NCI-H1930 (cell line): ENCODE results near the gene ORMDL2.

ENCODE experiments used
- DNase-seq, 2 experiments: peaks; one replicate each; lab custom pipeline; 2025; lab: John Stamatoyannopoulos, UW

Gene ORMDL2, protein sequence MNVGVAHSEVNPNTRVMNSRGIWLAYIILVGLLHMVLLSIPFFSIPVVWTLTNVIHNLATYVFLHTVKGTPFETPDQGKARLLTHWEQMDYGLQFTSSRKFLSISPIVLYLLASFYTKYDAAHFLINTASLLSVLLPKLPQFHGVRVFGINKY

DNA sequence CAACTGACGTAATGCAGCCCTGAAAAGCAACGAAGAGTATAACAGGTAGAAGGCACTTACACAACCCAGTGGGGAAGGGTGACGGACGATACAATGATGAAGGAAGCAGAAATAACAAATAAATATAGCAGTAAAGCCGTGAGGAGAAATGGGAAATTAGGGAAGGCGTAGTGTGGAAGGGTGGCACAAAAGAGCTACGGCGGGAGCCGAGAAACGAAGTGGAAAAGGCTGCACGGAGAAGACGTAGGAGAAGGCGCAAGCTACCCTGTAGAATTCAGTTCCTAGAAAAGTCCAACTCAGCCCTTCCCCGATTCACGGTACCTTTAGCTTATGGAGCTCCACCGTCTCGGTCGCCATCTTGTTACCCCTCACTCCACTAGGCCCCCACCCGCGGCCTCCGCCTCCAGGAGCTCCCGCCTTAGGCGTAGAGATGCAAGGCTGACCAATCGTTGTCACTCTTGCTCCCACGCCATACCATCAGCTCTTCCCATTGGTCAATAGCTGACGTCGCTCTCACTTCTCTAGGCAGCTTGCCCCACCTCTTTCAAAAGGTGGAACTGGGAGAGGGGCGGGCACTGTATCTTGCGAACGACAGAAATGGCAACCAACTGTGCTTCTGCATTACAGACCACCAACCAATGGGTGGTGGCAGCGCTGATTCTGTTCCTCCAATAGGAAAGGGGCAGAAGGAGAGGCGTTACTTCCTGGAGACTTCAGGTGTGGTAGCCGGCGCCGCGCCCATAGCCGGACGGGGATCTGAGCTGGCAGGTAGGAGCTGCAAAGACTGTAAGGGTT lies at the start of gene ORMDL2, which contains the start of gene SARNP:
TSS of gene ORMDL2 (plus strand) at position 697 of the 795 bp plus-strand sequence. CDS start 959 bp downstream, outside the sequence.
TSS of gene SARNP (minus strand) at position 380 of the 795 bp plus-strand sequence. CDS start at position 357, 23 bp downstream.
- DNase-seq = peak; percentile 99

DNA sequence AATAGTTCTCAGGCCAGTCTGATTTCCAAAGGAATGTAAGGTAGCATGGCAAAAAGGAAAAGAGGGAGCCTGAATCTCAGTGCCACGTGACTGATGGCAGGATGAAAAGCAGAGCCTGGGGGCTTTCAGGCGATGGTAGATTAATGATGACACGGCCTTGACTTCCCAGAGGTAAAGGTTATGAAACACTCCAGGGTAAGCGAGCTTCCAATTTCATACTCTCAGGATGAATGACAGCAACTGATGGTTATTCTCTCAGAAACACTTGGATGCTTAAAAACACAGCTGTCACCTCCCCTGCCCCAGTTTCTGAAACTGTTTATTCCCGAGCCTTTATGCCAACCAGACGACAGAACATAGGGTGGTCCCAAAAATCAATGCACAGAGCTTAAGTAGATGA lies 46.1 kb upstream of the ORMDL2 start:
- DNase-seq = no peak

DNA sequence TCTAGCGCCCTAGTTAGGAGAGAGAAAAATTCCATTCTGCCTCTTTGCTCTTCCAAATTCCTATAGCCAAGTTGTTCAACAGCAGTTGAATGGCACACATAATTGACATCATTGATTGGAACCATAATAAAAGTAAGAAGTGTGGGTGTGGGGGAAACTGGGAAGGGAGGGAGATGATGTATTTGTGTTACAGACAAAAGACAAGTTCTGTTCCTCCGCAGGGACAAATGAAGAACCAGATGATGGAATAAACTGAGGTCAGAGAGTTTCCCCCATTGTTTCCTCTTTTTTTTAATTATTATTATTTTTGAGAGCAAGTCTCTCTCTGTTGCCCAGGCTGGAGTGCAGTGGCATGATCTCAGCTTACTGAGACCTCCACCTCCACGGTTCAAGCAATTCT lies 40.0 kb upstream of the ORMDL2 start:
- no peak for DNase-seq

DNA sequence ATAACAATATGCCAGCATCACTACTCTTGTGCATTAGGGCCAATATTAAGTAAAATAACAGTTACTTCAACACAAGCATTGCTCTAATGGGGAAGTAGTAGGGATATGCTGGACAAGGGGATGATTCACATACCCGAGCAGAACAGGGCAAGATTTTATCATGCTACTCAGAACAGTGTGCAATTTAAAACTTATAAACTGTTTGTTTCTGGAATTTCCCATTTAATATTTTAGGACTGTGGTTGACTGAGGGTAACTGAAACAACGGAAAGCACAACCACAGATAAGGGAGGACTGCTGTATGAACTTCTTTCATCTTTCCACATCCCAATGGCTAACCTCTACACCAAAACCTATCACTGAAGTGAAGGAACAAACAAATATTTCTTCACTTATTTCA lies 37.2 kb upstream of the ORMDL2 start:
- DNase-seq = no peak

DNA sequence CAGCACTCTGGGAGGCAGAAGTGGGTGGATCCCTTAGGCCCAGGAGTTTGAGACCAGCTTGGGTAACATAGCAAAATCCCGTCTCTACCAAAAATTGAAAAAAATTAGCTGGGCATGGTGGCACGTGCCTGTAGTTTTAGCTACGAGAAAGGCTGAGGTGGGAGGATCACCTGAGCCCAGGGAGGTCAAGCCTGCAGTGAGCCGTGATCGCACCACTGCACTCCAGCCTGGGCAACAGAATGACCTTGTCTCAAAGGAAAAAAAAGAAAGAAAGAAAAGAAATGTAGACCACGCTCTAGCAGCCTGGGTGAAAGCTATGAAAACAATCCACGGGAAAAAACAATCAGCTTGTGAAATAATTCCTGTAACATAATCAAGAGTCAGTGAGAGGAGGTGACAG lies 29.3 kb upstream of the ORMDL2 start:
- no peak for DNase-seq

DNA sequence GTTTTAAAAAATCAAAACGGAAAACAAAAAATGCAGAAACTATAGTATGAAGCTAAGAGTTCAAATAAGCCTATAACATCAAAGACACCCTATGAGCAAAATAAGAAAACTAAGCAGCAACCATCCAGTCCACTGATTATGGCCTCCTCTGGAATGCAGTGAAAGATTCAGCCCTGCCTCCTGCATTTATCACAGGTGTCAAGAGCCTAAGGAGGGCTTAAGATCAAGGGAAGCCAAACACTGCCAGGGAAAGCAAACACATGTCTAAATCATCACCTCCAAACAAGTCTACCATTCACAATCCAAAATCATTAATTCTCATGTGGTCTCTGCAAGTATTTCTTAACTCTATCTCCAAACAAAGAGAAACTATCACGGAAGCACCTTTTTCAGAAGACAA lies 28.7 kb upstream of the ORMDL2 start:
- DNase-seq = no peak

DNA sequence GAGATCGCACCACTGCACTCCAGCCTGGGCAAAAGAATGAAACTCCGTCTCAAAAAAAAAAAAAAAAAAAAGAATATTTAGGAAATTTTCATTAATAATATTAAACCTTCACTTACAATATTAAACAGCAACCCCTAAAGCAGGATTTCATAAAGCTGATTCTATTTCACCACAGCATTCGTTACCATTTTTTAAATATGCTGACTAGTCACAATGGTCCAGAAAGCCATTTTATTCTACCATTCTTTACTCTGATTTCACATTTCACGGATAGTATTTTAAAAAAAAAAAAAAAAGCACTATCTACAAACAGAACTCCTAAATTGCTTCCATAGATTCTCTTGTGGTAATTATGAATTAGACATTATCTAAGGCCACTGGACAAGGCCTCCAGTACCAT lies 27.9 kb upstream of the ORMDL2 start:
- no peak for DNase-seq

DNA sequence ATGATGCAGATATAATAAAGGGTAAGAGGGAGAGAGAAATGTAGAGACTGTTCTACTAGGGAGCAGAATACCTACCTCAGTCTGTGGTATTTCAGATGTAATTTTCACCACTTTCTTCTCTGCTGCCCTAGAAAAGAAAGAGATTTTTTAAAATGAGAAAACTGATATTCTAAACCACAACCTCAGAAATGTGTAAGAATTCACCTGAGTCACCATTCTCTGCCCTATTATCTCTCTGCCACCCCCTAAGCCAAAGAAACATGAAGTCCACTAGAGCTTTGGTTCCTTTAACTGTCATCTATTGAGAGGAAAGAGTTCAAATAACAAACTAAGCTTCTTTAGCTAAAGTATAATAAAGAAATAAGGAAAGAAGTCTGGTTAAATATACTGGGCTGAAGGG lies 21.9 kb upstream of the ORMDL2 start:
- no peak for DNase-seq

DNA sequence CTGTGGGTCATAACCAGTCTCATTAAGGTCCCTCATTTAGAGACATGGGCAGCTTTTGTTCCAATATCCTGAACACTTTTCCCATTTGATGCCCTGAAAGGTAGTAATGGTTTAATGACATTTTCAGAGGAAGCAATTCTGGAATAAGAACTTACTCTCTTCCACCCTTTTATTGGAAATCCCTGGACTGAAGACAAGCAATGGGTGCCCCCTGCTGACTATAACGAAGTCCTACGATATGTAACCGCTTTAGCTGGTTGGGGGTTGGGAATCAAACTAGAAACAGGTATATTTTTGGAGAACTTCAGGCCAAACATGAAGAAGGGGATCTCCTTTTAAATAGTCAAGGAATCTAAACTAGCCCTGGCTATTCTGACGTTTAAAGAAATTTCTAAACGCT lies 20.8 kb upstream of the ORMDL2 start:
- peak in 1 of 2 experiments; percentile 8 for DNase-seq

DNA sequence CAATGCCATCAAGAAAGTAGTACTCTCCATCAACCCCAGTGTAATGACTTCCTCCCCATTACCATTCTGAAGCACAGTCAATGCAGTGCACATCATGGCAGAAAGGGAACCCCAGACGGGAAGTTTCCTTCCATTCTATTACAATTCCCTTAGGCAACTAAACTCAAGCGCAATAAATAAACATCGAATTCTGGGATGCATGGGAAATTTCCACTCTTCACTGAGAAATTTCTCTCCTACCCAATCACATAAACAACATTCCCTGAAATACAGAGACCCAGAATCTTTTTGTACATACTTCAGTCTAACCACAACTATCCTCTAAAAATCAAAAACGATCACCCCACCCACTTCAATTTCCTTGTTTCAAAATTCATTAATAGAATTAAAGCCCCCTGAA lies 20.3 kb upstream of the ORMDL2 start:
- no peak for DNase-seq

DNA sequence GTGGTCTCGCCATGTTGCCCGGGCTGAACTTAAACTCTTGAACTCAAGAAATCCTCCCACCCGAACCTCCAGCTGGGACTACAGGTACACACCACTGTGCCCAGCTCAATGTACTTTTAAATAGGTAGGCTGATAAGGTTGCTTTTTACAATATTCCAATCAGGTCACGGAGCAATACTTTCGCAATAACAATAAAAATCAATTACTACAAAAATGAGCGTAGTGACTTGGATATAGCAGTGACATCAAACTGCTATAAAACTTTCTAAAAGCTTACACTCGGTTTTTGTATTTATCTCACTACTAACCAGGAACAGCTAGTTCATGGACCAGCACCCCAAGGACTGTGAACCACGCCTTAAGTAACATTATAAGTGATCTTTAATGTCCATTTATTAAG lies 10.9 kb upstream of the ORMDL2 start:
- no peak for DNase-seq

DNA sequence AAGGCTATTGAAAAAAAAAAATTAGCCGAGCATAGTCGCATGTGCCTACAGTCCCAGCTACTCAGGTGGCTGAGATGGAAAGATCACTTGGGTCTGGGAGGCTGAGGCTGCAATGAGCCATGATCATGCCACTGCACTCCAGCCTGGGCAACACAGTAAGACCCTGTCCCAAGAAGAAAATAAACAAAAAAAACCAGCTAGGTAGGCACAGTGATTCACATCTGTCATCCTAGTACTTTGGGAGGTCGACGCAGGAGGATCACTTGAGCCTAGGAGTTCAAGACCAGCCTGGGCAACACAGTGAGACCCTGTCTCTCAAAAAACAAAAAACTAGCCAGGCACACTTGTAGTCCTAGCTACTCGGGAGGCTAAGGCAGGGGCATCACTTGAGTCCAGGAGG lies 8.6 kb upstream of the ORMDL2 start:
- DNase-seq = no peak

DNA sequence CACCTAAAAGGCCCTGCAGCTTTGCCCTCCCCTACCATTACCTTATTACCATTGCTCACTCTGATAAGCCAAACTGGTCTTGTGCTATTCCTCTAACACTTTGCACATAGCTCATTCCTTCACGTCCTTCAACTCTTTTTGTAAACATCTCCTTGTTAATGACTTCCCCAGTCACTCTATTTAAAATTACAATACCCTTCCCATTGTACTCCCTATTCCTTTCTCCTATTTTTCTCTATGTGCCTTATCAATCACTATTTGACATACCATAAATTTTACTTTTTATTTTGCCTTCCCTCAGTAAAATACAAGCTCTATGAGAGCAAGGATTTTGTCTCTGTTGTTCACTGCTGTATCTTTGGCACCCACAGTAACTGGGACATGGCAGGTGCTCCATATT lies 5.8 kb upstream of the ORMDL2 start:
- no peak for DNase-seq

DNA sequence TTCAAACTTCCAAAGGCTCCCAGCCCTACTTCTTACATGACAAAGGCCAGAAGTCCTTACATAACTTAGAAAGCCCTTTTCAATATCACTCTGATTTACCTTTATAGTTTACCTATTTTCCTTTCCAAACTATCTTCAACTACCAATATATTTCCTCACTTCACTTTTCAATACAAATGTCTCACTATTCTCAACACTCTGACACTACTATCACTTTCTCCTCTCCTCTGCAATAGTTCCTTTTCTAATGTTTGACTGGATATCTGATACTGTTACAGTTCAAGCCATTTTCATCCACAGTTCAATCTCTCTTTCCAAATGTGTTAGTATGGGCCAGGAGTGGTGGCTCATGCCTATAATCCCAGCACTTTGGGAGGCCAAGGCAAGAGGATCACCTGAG lies 3.6 kb upstream of the ORMDL2 start:
- no peak for DNase-seq

DNA sequence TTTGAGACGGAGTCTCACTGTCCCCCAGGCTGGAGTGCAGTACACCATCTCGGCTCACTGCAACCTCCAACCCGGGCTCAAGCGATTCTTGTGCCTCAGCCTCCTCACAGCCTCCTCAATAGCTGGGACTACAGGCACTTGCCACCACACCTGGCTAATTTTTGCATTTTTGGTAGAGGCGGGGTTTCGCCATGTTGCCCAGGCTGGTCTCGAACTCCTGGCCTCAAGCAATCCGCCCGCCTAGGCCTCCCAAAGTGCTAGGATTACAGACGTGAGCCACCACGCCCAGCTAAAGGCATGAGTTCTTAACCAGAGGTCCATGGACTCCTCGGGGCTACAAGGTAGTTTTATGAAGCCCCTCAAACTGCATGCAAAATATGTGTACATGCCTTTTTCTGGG lies 2.4 kb upstream of the ORMDL2 start:
- DNase-seq = no peak

DNA sequence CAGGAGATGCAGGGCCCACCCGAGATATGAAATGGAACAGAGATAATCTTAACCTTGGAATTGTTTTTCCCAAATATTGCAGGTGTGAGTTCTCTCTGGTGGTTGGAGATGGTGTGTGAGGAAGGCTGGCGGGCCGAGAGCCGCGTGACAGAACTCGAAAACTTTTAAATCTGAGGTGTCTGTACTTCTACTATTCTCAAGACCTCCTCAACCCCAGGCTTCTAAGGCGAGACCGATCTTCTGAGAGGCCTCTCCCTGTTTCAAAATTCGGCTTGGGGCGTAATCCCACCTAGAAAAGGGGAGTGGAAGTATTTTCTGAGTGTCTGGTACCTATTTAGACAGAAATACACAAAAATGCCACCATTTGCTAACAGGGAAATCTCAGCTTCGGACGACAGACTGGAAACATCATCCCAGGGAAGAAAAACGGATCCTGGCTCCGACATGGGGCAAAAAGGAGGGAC lies 928 bp upstream of the ORMDL2 start:
- DNase-seq = no peak

DNA sequence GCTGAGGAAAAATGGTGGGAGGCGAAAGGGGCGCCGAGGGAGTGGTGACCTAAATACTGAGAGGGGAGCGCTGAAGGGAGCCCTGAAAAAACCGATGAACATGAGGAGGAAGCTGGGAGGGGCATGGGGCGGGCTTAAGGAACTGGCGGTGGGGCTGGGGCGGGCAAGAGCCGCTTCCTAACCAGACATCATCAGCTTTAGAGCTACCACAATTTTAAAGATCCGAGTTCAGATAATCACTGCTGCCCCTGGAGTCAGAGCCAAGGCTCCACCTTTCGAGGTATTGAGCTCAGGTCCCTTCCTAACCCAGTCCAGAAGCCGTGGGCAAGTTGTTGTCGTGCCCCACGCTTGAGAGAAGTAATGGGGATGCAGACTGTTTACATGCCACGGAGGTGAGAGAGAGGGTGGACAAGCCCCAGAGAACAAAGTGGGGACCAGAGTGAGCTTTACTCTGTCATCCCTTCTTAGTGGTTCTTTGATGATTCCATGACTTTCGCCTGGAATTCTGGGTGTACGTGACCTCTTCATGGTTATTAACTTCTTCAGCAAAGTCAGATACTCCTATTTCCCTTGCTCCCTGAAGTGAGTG lies 393 bp downstream of the ORMDL2 start:
- no peak for DNase-seq

DNA sequence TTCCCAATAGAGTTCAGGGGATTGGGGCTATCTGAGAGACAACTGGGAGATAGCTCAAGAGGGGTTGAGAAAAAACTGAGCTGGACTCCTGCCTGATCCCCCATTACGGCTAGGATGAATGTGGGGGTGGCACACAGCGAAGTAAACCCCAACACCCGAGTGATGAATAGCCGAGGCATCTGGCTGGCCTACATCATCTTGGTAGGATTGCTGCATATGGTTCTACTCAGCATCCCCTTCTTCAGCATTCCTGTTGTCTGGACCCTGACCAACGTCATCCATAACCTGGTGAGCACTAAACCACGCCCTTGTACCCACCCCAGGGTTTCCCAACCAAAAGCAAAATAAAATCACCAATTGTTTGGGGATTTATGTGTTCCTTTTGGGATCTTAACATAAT lies 1.0 kb downstream of the ORMDL2 start:
- DNase-seq = no peak

DNA sequence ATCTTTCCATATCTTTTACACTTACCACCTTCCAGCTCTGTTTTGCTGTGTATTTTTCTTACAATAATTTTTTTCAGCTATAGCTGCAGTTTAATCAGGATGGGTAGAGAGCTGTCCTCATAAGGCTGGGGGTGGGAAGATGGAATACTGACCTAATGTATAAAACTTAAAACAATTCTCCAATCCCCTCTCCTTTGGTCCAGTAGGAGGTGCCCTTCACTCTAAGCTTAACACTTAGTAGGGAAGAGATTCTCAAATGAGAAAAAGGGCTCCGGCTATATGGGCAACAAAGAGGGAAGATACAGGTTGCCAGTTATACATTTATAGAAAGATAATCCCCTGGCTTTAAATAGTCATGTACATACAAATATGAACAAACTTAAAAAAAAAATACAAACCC lies 2.8 kb downstream of the ORMDL2 start:
- no peak for DNase-seq

DNA sequence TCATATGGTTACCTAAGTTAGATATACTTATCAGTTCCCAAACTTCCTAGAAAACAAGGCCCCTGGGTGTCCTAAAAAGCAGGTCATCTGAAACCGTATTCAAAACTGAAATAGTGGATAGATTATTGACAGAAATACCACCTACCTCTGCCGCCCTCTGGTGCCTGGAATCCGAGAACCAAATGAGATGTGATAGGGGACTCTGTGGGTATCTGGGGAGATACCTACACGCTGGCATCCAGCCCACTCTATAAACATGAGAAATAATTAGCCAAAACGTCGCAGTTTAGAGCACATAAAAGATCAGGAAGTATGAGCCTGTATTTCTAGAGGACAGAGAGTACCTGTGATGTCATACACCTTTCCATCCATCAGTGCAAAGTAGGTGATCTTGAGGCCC lies 4.4 kb downstream of the ORMDL2 start:
- DNase-seq = no peak

DNA sequence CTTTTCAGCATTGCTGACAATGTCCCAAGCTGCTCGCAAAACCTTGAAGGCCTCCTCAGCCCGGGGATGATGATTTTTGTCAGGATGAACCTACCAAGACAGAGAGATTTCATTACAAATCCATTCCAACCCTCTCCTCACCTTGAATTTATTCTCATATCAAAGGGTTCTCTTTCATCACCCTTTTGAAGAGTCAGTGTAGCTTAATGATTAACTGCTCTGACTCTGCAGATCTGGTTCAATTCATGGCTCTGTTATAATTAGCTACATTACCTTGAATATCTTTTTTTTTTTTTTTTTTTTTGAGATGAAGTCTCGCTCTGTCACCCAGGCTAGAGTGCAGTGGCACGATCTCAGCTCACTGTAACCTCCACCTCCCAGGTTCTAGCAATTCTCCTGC lies 5.6 kb downstream of the ORMDL2 start:
- no peak for DNase-seq

DNA sequence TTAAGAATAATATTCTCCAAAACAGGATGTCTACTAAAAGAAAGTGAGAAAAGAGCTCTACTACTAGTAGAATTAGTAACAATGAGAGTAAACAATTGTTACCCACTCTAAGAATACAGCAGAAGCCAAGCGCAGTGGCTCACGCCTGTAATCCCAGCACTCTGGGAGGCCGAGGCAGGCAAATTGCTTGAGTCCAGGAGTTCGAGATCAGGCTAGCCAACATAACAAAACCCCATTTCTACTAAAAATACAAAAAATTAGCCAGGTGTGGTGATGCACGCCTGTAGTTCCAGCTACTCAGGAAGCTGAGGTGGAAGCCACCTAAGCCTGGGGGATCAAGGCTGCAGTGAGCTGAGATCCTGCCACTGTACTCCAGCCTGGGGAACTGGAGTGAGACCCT lies 6.9 kb downstream of the ORMDL2 start:
- no peak for DNase-seq

DNA sequence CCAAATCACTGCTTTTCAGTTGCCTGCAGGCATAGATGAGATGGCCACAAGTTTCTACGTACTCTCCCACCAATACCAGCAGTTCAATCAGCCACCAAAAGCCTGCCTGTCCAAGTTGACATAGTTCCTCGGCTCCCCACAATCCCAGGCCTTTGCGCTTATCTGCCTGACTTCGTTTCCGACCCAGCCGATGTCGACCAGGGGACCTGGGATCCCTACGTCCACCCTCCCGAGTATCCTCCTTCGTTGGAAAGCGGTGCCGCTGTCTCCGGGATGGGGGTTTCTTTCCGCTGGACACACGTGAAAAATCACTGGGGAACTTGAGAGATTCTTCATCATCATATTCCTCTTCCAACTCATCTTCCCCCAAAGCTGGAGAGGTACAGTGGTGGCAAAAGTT lies 10.0 kb downstream of the ORMDL2 start:
- no peak for DNase-seq
